Large intestine (tissue), 1 donor: ENCODE data around the gene ACTA2. TPM values are rescaled to one million over a fixed set of nuclear protein-coding genes. Genes with fewer than 3 reads are reported as not detected.

Source experiments
- polyA plus RNA-seq: library from polyadenylated mRNA; unstranded; fragments of 120-200 nt; gene quantifications from one replicate; pipeline ENCODE4 v1.2.1, GENCODE V29; 2013

ACTA2 gene
- polyA plus RNA-seq, 1 donor: 641 TPM

Other genes with a start within 250 kb of the ACTA2 start
- gene LIPK, start 246.5 kb downstream of the ACTA2 start, polyA plus RNA-seq: not detected
- gene LIPN, start 192.8 kb downstream of the ACTA2 start, polyA plus RNA-seq: not detected
- 0.04 TPM for gene LIPM, start 150.0 kb downstream of the ACTA2 start, polyA plus RNA-seq
- gene ANKRD22, start 100.9 kb downstream of the ACTA2 start, polyA plus RNA-seq: 1.3 TPM
- 25.5 TPM for gene STAMBPL1, start 72.5 kb downstream of the ACTA2 start, polyA plus RNA-seq
- gene FAS, start 38.0 kb upstream of the ACTA2 start, polyA plus RNA-seq: 6.9 TPM